Keratinocyte (primary cell): ENCODE data around the gene POU6F2. TPM values are rescaled to one million over a fixed set of nuclear protein-coding genes. Genes with fewer than 3 reads are reported as not detected.

Experiments used
- DNase-seq: peaks from one replicate; pipeline ENCODE4 v3.0.0-alpha.2; 2011; ENCODE audit warnings: low read depth, missing footprints, low spot score
- FAIRE-seq: peaks from 2 replicates; lab custom pipeline; 2011; peaks lifted over from hg19 to GRCh38; lab: Jason Lieb, UNC
- H2AFZ ChIP-seq: 2 replicates; pipeline ENCODE4 v1.6.0; 2012; ENCODE audit warnings: low read length, control low read depth, inconsistent platforms; ENCODE audit not compliant: control insufficient read depth
- H3K27ac ChIP-seq: 2 replicates; pipeline ENCODE4 v1.5.1; 2011; ENCODE audit warnings: low read length; ENCODE audit not compliant: control insufficient read depth, insufficient read depth
- H3K27me3 ChIP-seq: 3 replicates; pipeline ENCODE4 v1.6.0; 2011; ENCODE audit warnings: low read length; ENCODE audit not compliant: control insufficient read depth, insufficient read depth; ENCODE audit errors: extremely low read depth
- H3K36me3 ChIP-seq, 2 experiments: 2 replicates in 1 of 2; 3 replicates in 1 of 2; pipeline ENCODE4 v1.5.1; 2011; ENCODE audit warnings: low read length in 2 of 2, mild to moderate bottlenecking in 1 of 2; ENCODE audit not compliant: control insufficient read depth in 2 of 2, insufficient read depth in 2 of 2; ENCODE audit errors: extremely low read depth in 1 of 2
- H3K4me1 ChIP-seq: 3 replicates; pipeline ENCODE4 v1.5.1; 2011; ENCODE audit warnings: low read length; ENCODE audit not compliant: control insufficient read depth, insufficient read depth; ENCODE audit errors: extremely low read depth
- H3K4me2 ChIP-seq: 3 replicates; pipeline ENCODE4 v1.6.0; 2011; ENCODE audit warnings: low read depth, low read length; ENCODE audit not compliant: control insufficient read depth, insufficient read depth; ENCODE audit errors: extremely low read depth
- H3K4me3 ChIP-seq, 3 experiments: fragments of 200-600 bp in 1 of 3; sonication (generic) in 1 of 3; 2 replicates in 2 of 3; 3 replicates in 1 of 3; pipeline ENCODE4 v1.5.1; 2011 to 2016; ENCODE audit warnings: low read length in 3 of 3, mild to moderate bottlenecking in 3 of 3, control low read depth in 2 of 3, inconsistent platforms in 1 of 3, low read depth in 1 of 3, mixed read lengths in 1 of 3, mixed run types in 1 of 3, moderate library complexity in 1 of 3; ENCODE audit not compliant: control insufficient read depth in 2 of 3, insufficient read depth in 2 of 3; ENCODE audit errors: extremely low read depth in 1 of 3
- H3K79me2 ChIP-seq: 2 replicates; pipeline ENCODE4 v1.6.0; 2012; ENCODE audit warnings: low read length; ENCODE audit not compliant: control insufficient read depth, insufficient read depth
- H3K9ac ChIP-seq: 3 replicates; pipeline ENCODE4 v1.6.0; 2011; ENCODE audit warnings: low read length; ENCODE audit not compliant: control insufficient read depth, insufficient read depth; ENCODE audit errors: extremely low read depth
- H3K9me1 ChIP-seq: 3 replicates; pipeline ENCODE4 v1.6.0; 2011; ENCODE audit warnings: low read length; ENCODE audit not compliant: control insufficient read depth, insufficient read depth; ENCODE audit errors: extremely low read depth
- H3K9me3 ChIP-seq: 2 replicates; pipeline ENCODE4 v1.5.1; 2012; ENCODE audit warnings: low read depth, low read length; ENCODE audit not compliant: control insufficient read depth
- H4K20me1 ChIP-seq: 3 replicates; pipeline ENCODE4 v1.6.0; 2011; ENCODE audit warnings: low read length; ENCODE audit not compliant: control insufficient read depth, insufficient read depth; ENCODE audit errors: extremely low read depth
- CTCF ChIP-seq, 3 experiments: IDR thresholded peaks in 1 of 3; conservative IDR thresholded peaks in 1 of 3; optimal IDR thresholded peaks in 1 of 3; 2 replicates in 2 of 3; 3 replicates in 1 of 3; pipeline versions ENCODE3 to v1.5.1; 2011; ENCODE audit warnings: low read length in 3 of 3, mild to moderate bottlenecking in 3 of 3, moderate library complexity in 2 of 3, control low read depth in 1 of 3, inconsistent platforms in 1 of 3; ENCODE audit not compliant: insufficient read depth in 2 of 3; ENCODE audit errors: extremely low read depth in 1 of 3
- EZH2 ChIP-seq: IDR thresholded peaks from one replicate; pipeline ENCODE4 v1.6.1; 2012; ENCODE audit warnings: inconsistent platforms, mild to moderate bottlenecking, low read length, moderate library complexity
- dilution Hi-C: fragments of 300-500 bp; cut with MboI; formaldehyde crosslinking; loops from one replicate; pipeline ENCODE4 v1.7.0; 2020; ENCODE audit warnings: low sequenced_read_pairs; ENCODE audit not compliant: extremely low pct_ligation_motif_present
- polyA plus RNA-seq, 5 experiments: library from polyadenylated mRNA; depleted of rRNA in 3 of 5; stranded (reverse) in 3 of 5; stranded (forward) in 1 of 5; unstranded in 1 of 5; fragments of >200 nt; gene quantifications; 1 replicate in 1 of 5; 2 replicates in 3 of 5; 3 replicates in 1 of 5; pipeline versions ENCODE4 v1.2.1 to v1.2.3, GENCODE V29; 2011 to 2012; ENCODE audit warnings: missing spikeins in 2 of 5, low read depth in 1 of 5, low replicate concordance in 1 of 5

POU6F2 gene
- polyA plus RNA-seq, 1 donor (not counting 4 experiments of a cell fraction or from before 2014, with no cell fraction given) = not detected

GRCh38 chr7:39051279-39051678, 73.6 kb downstream of the POU6F2 start:
- DNase-seq = no peak
- Histone ChIP-seq H3K9me1 (no peaks in the 10 kb centered on the region), H3K79me2 (no peaks in the 10 kb centered on the region), H3K9ac (no peak overlapping the region), H3K27me3 (no peaks in the 10 kb centered on the region), H3K36me3 (no peaks in the 10 kb centered on the region), H2AFZ (no peak overlapping the region), H3K4me3 (no peak overlapping the region), H3K27ac (no peak overlapping the region), H3K4me2 (no peak overlapping the region), H3K4me1 (no peaks in the 10 kb centered on the region), H4K20me1 (no peaks in the 10 kb centered on the region), H3K9me3 (no peaks in the 10 kb centered on the region)
- TF ChIP-seq CTCF (optimal IDR thresholded peaks at IDR 0.05 in 1 of 3, IDR thresholded peaks at IDR 0.05 in 1 of 3, conservative IDR thresholded peaks at IDR 0.05 in 1 of 3; ENCODE audit: extremely low read depth in 1 of 3, insufficient read depth in 2 of 3, low read length in 3 of 3) = no peak
- no peak for TF ChIP-seq EZH2
- dilution Hi-C loops = no loop called here
- FAIRE-seq = no peak

GRCh38 chr7:39051707-39052106, 74.0 kb downstream of the POU6F2 start:
- no peaks in the 10 kb centered on the region for H3K36me3 ChIP-seq
- DNase-seq (no peak), FAIRE-seq (no peak)
- H3K4me3 ChIP-seq = no peak overlapping the region
- no peaks in the 10 kb centered on the region for H3K27me3 ChIP-seq
- H3K9ac ChIP-seq = no peak overlapping the region
- no peaks in the 10 kb centered on the region for H3K4me1 ChIP-seq
- H3K4me2 ChIP-seq = no peak overlapping the region
- dilution Hi-C loops = no loop called here
- no peaks in the 10 kb centered on the region for H3K9me1 ChIP-seq
- H4K20me1 ChIP-seq = no peaks in the 10 kb centered on the region
- H2AFZ ChIP-seq = no peak overlapping the region
- H3K27ac ChIP-seq = no peak overlapping the region
- H3K9me3 ChIP-seq = no peaks in the 10 kb centered on the region
- no peaks in the 10 kb centered on the region for H3K79me2 ChIP-seq
- TF ChIP-seq CTCF (optimal IDR thresholded peaks at IDR 0.05 in 1 of 3, IDR thresholded peaks at IDR 0.05 in 1 of 3, conservative IDR thresholded peaks at IDR 0.05 in 1 of 3; ENCODE audit: extremely low read depth in 1 of 3, insufficient read depth in 2 of 3, low read length in 3 of 3) = no peak
- no peak for TF ChIP-seq EZH2
